Measurements from ENCODE around the gene KRTAP4-3. TPM values are rescaled to one million over a fixed set of nuclear protein-coding genes. Genes with fewer than 3 reads are reported as not detected.
"Not testable (repeated sequence)": the region's sequence is repeated elsewhere in the genome, so short reads cannot be mapped to it uniquely, and the experiment has no call there.

KRTAP4-3 gene
- total RNA-seq (not detected), polyA plus RNA-seq (not detected)
- long read RNA-seq, donor 1, result 0 reads
- long read RNA-seq, donor 2, result 0 reads

DNA sequence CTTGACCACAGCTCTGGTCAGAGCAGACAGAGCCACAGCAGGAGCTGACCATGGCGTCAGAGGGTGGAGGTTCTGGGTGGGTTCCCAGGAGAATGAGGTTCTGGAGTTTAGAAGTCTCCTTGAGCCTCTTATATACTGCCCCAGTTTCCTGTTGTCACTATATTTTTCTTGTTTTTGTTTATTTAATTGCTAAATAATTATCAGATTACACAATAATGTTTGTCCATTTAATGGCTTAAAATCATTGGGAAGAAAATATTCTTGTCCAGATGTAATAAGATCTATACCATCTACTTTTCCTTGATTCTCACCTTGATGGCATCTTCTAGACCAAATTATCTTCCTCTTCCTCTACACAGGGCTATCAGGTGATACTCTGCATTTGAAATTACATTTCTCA, at the start of gene KRTAP4-3:
Gene KRTAP4-3 (minus strand): TSS at position 101 of the 400 bp plus-strand sequence. CDS start 49 bp downstream, at position 52.
- DNase-seq (no peak), ATAC-seq (ENCODE audit: low FRiP score) (no peak)
- Histone ChIP-seq H3K27ac (ENCODE audit: low read depth in 1 of 2, low read length in 2 of 2) (no peak within 1 kb of the TSS), H3K36me3 (ENCODE audit: control insufficient read depth in 1 of 2, insufficient read depth in 2 of 2, low read length in 1 of 2) (no peaks in the 10 kb centered on the region), H3K4me3 (ENCODE audit: low read length in 2 of 2) (no peak within 1 kb of the TSS), H3K4me1 (ENCODE audit: control insufficient read depth in 1 of 2, insufficient read depth in 2 of 2, low read length in 2 of 2) (no peaks in the 10 kb centered on the region), H3K9me3 (ENCODE audit: control insufficient read depth, low read length) (peaks cover 1% of the 10 kb centered on the region), H3K27me3 (ENCODE audit: control insufficient read depth in 1 of 2, insufficient read depth in 2 of 2, low read length in 1 of 2) (no peaks in the 10 kb centered on the region)
- WGBS, 2 donors, result 53 to 80% methylated on average over 1 of the region's 1 CpG
- intact Hi-C loops (cut with DNase I), result no loop called here

DNA sequence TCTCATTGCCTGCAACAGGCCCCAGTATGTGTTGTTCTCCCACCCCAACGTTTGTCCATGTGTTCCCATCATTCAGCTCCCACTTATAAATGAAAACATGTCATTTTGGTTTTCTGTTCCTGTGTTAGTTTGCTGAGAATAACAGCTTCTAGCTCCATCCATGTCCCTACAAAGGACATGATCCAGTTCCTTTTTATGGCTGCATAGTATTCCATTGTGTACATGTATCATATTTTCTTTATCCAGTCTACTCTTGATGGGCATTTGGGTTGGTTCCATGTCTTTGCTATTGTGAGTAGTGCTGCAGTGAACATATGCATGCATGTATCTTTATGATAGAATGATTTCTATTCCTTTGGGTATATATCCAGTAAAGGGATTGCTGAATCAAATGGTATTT, 47.7 kb upstream of the KRTAP4-3 start:
- WGBS, 2 donors, result 51 to 55% methylated on average over 1 of the region's 1 CpG
- ATAC-seq (ENCODE audit: low FRiP score) (no peak), DNase-seq (no peak)
- Histone ChIP-seq H3K4me1 (ENCODE audit: control insufficient read depth in 1 of 2, insufficient read depth in 2 of 2, low read length in 2 of 2) (no peaks in the 10 kb centered on the region), H3K27ac (ENCODE audit: low read depth in 1 of 2, low read length in 2 of 2) (no peak overlapping the region), H3K4me3 (ENCODE audit: low read length in 2 of 2) (no peak overlapping the region), H3K27me3 (ENCODE audit: control insufficient read depth in 1 of 2, insufficient read depth in 2 of 2, low read length in 1 of 2) (no peaks in the 10 kb centered on the region), H3K36me3 (ENCODE audit: control insufficient read depth in 1 of 2, insufficient read depth in 2 of 2, low read length in 1 of 2) (no peaks in the 10 kb centered on the region), H3K9me3 (ENCODE audit: control insufficient read depth, low read length) (no peaks in the 10 kb centered on the region)
- intact Hi-C loops (cut with DNase I), result no loop called here

DNA sequence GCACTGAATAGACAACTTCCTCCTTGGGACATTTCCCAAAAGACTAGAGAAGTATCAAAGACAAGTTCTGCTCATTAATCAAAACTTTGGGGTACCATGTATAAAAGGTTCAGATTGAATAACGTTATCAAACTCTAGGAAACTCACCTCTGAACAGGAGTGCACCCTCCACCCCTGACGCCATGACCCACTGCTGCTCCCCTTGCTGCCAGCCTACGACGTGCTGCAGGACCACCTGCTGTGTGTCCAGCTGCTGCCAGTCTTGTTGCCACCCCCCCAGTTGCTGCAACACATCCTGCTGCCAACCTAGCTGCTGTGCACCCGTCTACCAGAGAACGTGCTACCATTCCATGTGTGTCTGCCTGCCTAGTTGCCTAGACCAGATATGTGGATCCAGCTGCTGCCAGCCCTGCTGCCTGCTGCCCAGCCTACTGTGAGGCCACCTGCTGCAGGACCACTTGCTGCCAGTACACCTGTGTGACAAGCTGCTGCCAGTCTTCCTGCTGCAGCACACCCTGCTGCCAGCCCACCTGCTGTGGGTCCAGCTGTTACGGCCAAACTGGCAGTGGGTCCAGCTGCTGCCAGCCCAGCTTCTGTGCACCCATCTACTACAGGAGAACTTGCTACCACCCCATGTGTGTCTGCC, 44.6 kb upstream of the KRTAP4-3 start:
- Histone ChIP-seq H3K36me3 (ENCODE audit: control insufficient read depth in 1 of 2, insufficient read depth in 2 of 2, low read length in 1 of 2) (no peaks in the 10 kb centered on the region), H3K27me3 (ENCODE audit: control insufficient read depth in 1 of 2, insufficient read depth in 2 of 2, low read length in 1 of 2) (no peaks in the 10 kb centered on the region), H3K9me3 (ENCODE audit: control insufficient read depth, low read length) (peaks cover 2% of the 10 kb centered on the region), H3K27ac (ENCODE audit: low read depth in 1 of 2, low read length in 2 of 2) (no peak overlapping the region), H3K4me1 (ENCODE audit: control insufficient read depth in 1 of 2, insufficient read depth in 2 of 2, low read length in 2 of 2) (no peaks in the 10 kb centered on the region), H3K4me3 (ENCODE audit: low read length in 2 of 2) (no peak overlapping the region)
- ATAC-seq (ENCODE audit: low FRiP score), result no peak
- DNase-seq, result no peak
- 60 to 63% methylated on average over 7 of the region's 7 CpGs for WGBS, 2 donors
- intact Hi-C loops (cut with DNase I), result no loop called here

DNA sequence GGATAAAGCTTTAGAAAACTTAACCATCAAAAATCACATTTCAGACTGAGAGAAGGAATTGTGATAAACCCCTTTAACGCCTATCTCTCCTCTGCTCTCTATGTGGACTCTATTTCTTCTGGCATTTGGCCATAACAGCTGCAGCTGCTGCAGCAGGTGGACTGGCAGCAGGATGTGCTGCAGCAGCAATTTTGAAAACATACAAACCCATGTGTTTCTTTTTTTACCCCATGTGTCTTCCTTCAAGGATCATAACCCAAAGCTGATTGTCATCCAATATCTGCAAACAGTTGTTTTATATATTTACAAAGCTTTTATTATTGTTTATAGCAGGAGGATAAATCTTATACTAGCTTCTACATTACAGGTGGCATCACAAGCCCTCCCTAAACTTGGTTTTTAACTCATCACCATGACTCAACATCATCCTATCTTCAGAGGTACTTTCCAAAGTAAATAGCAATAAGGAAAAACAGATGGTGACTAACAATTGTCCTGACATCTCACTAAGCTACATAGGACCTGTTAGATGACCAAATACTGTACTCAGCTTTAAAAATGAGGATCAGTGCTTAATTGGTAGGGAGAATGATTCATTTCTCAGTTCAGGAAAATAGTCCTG, 43.9 kb upstream of the KRTAP4-3 start:
- Histone ChIP-seq H3K4me3 (ENCODE audit: low read length in 2 of 2) (no peak overlapping the region), H3K27me3 (ENCODE audit: control insufficient read depth in 1 of 2, insufficient read depth in 2 of 2, low read length in 1 of 2) (no peaks in the 10 kb centered on the region), H3K9me3 (ENCODE audit: control insufficient read depth, low read length) (peaks cover 2% of the 10 kb centered on the region), H3K36me3 (ENCODE audit: control insufficient read depth in 1 of 2, insufficient read depth in 2 of 2, low read length in 1 of 2) (no peaks in the 10 kb centered on the region), H3K4me1 (ENCODE audit: control insufficient read depth in 1 of 2, insufficient read depth in 2 of 2, low read length in 2 of 2) (no peaks in the 10 kb centered on the region), H3K27ac (ENCODE audit: low read depth in 1 of 2, low read length in 2 of 2) (no peak overlapping the region)
- DNase-seq (no peak), ATAC-seq (ENCODE audit: low FRiP score) (no peak)
- WGBS, 2 donors, result 35 to 51% methylated on average over 1 of the region's 1 CpG
- intact Hi-C loops (cut with DNase I), result no loop called here

DNA sequence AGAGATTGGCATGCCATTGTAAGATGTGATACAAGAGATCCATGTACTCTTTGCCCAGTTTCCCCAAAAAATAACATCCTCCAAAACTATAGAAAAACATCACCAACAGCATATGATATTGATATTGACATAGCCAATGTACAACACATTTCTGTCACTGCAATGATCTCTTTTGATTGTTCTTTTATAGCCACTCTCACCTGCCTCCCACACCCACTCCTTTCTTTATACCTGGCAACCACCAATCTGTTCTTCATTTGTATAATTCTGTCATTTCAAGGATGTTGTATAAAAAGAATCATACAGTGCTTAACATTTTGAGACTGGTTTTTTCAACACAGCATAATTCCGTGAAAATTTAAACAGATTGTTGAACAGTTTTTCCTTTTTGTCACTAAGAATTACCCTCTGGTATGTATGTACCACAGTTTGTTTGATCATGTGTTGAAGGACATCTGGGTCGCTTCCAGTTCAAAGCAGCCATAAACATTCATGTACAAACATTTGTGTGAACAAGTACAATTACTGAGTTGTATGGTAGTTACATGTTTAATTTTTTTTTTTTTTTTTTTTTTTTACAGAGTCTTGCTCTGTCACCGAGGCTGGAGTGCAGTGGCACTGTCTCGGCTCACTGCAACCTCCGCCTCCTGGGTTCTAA, 31.5 kb upstream of the KRTAP4-3 start:
- H3K27me3 ChIP-seq (ENCODE audit: control insufficient read depth in 1 of 2, insufficient read depth in 2 of 2, low read length in 1 of 2), result no peaks in the 10 kb centered on the region
- no peaks in the 10 kb centered on the region for H3K36me3 ChIP-seq (ENCODE audit: control insufficient read depth in 1 of 2, insufficient read depth in 2 of 2, low read length in 1 of 2)
- intact Hi-C loops (cut with DNase I), result no loop called here
- no peak overlapping the region for H3K4me3 ChIP-seq (ENCODE audit: low read length in 2 of 2)
- no peaks in the 10 kb centered on the region for H3K9me3 ChIP-seq (ENCODE audit: control insufficient read depth, low read length)
- no peak overlapping the region for H3K27ac ChIP-seq (ENCODE audit: low read depth in 1 of 2, low read length in 2 of 2)
- no peak for DNase-seq
- H3K4me1 ChIP-seq (ENCODE audit: control insufficient read depth in 1 of 2, insufficient read depth in 2 of 2, low read length in 2 of 2), result no peaks in the 10 kb centered on the region
- 62 to 67% methylated on average over 5 of the region's 5 CpGs for WGBS, 2 donors
- no peak for ATAC-seq (ENCODE audit: low FRiP score)

DNA sequence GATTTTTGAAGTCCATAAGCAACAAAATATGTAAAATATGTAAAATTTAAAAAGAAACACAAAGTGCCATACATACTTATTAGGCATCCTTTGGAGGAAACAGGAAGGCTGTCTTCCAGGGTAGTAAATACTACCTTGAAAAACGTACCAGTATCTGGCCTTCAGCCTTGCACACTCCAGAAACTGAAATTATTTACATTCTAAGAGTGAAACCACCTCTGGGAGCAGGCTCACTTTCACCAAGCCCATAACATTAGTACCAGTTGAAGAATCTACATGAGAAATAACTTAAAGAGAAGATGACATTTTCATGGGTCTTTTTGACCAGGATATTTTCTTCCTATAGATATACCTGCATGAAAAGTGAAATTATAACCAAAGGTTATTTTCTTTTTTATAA, 28.0 kb upstream of the KRTAP4-3 start:
- H3K27ac ChIP-seq (ENCODE audit: low read depth in 1 of 2, low read length in 2 of 2), result no peak overlapping the region
- DNase-seq (no peak), ATAC-seq (ENCODE audit: low FRiP score) (no peak)
- no peaks in the 10 kb centered on the region for H3K4me1 ChIP-seq (ENCODE audit: control insufficient read depth in 1 of 2, insufficient read depth in 2 of 2, low read length in 2 of 2)
- no peaks in the 10 kb centered on the region for H3K36me3 ChIP-seq (ENCODE audit: control insufficient read depth in 1 of 2, insufficient read depth in 2 of 2, low read length in 1 of 2)
- no peak overlapping the region for H3K4me3 ChIP-seq (ENCODE audit: low read length in 2 of 2)
- no peaks in the 10 kb centered on the region for H3K27me3 ChIP-seq (ENCODE audit: control insufficient read depth in 1 of 2, insufficient read depth in 2 of 2, low read length in 1 of 2)
- no peaks in the 10 kb centered on the region for H3K9me3 ChIP-seq (ENCODE audit: control insufficient read depth, low read length)
- 13 to 29% methylated on average over 1 of the region's 1 CpG for WGBS, 2 donors
- intact Hi-C loops (cut with DNase I), result no loop called here

DNA sequence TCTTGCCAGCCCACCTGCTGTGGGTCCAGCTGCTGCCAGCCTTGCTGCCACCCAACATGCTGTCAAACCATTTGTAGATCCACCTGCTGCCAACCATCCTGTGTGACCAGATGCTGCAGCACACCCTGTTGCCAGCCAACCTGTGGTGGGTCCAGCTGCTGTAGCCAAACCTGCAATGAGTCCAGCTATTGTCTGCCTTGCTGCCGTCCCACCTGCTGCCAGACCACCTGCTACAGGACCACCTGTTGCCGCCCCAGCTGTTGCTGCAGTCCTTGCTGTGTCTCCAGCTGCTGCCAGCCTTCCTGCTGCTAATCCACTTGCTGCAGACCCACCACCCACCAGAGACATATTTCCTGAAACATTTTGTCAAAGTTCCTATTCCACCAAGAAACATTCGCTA, 22.3 kb upstream of the KRTAP4-3 start:
- H3K9me3 ChIP-seq (ENCODE audit: control insufficient read depth, low read length), result peaks cover 2% of the 10 kb centered on the region
- H3K4me3 ChIP-seq (ENCODE audit: low read length in 2 of 2), result no peak overlapping the region
- ATAC-seq (ENCODE audit: low FRiP score), result no peak
- H3K36me3 ChIP-seq (ENCODE audit: control insufficient read depth in 1 of 2, insufficient read depth in 2 of 2, low read length in 1 of 2), result no peaks in the 10 kb centered on the region
- DNase-seq, result no peak
- intact Hi-C loops (cut with DNase I), result no loop called here
- peaks cover 0 to 2% of the 10 kb centered on the region in 2 donors for H3K27me3 ChIP-seq (ENCODE audit: control insufficient read depth in 1 of 2, insufficient read depth in 2 of 2, low read length in 1 of 2)
- H3K4me1 ChIP-seq (ENCODE audit: control insufficient read depth in 1 of 2, insufficient read depth in 2 of 2, low read length in 2 of 2), result no peaks in the 10 kb centered on the region
- H3K27ac ChIP-seq (ENCODE audit: low read depth in 1 of 2, low read length in 2 of 2), result no peak overlapping the region
- 82 to 88% methylated on average over 3 of the region's 3 CpGs for WGBS, 2 donors

DNA sequence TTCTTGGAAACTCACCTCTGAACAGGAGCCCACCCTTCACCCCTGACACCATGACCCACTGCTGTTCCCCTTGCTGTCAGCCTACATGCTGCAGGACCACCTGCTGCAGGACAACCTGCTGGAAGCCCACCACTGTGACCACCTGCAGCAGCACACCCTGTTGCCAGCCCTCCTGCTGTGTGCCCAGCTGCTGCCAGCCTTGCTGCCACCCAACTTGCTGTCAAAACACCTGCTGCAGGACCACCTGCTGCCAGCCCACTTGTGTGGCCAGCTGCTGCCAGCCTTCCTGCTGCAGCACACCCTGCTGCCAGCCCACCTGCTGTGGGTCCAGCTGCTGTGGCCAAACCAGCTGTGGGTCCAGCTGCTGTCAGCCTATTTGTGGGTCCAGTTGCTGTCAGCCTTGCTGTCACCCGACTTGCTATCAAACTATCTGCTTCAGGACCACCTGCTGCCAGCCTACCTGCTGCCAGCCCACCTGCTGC, 21.9 kb upstream of the KRTAP4-3 start, which contains the start of gene KRTAP9-1:
Gene KRTAP9-1 (plus strand): TSS at position 51 of the 482 bp plus-strand sequence. CDS start 0 bp downstream, at position 51.
- H3K4me1 ChIP-seq (ENCODE audit: control insufficient read depth in 1 of 2, insufficient read depth in 2 of 2, low read length in 2 of 2); intact Hi-C loops (cut with DNase I); H3K9me3 ChIP-seq (ENCODE audit: control insufficient read depth, low read length); H3K36me3 ChIP-seq (ENCODE audit: control insufficient read depth in 1 of 2, insufficient read depth in 2 of 2, low read length in 1 of 2); H3K4me3 ChIP-seq (ENCODE audit: low read length in 2 of 2); H3K27ac ChIP-seq (ENCODE audit: low read depth in 1 of 2, low read length in 2 of 2); ATAC-seq (ENCODE audit: low FRiP score); DNase-seq; H3K27me3 ChIP-seq (ENCODE audit: control insufficient read depth in 1 of 2, insufficient read depth in 2 of 2, low read length in 1 of 2): not testable (repeated sequence)
- 64 to 72% methylated on average over 1 of the region's 1 CpG for WGBS, 2 donors

All from aorta (tissue), 5 donors.